ENCODE data around the gene ANKS1B.

The ANKS1B gene

DNA sequence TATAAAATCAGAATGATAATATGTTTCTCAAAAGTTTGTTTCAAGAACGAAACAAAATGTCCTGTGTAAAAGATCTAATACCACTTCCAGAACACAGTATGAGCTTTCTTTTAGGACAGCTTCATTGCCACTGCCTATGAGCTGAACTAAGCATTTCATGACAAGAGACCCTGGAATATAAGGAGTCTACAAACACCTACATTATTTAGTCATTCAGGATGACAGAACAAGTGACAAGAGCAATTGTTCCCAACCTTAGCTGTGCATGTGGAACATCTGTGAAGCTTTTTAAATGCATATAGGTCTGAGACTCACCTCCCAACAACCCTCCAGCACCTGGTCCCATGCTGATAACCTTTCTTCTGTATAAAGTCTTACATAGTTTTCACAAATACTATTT lies 440.3 kb downstream of the ANKS1B start:
- Histone ChIP-seq H3K4me3 (ENCODE audit: low read depth, low read length, poor library complexity, severe bottlenecking) (no peak overlapping the region), H3K79me2 (ENCODE audit: insufficient read depth, low read length) (no peaks in the 10 kb centered on the region), H3K36me3 (ENCODE audit: insufficient read depth, low read length) (no peaks in the 10 kb centered on the region), H3K27me3 (ENCODE audit: insufficient read depth, low read length) (no peaks in the 10 kb centered on the region), H3F3A (ENCODE audit: insufficient read depth, low read length) (no peaks in the 10 kb centered on the region), H4K20me1 (ENCODE audit: insufficient read depth, low read length) (no peaks in the 10 kb centered on the region), H3K9me3 (ENCODE audit: low read length) (no peaks in the 10 kb centered on the region), H3K9me2 (ENCODE audit: low read depth, low read length) (no peaks in the 10 kb centered on the region), H2AFZ (ENCODE audit: low read length) (no peak overlapping the region), H3K9ac (ENCODE audit: low read length) (no peak overlapping the region), H3K27ac (ENCODE audit: low read depth, low read length, poor library complexity, severe bottlenecking) (no peak overlapping the region), H3K4me1 (ENCODE audit: insufficient read depth, low read length, severe bottlenecking) (no peaks in the 10 kb centered on the region), H3K4me2 (ENCODE audit: low read length) (no peak overlapping the region)
- TF ChIP-seq, protein P1, sequence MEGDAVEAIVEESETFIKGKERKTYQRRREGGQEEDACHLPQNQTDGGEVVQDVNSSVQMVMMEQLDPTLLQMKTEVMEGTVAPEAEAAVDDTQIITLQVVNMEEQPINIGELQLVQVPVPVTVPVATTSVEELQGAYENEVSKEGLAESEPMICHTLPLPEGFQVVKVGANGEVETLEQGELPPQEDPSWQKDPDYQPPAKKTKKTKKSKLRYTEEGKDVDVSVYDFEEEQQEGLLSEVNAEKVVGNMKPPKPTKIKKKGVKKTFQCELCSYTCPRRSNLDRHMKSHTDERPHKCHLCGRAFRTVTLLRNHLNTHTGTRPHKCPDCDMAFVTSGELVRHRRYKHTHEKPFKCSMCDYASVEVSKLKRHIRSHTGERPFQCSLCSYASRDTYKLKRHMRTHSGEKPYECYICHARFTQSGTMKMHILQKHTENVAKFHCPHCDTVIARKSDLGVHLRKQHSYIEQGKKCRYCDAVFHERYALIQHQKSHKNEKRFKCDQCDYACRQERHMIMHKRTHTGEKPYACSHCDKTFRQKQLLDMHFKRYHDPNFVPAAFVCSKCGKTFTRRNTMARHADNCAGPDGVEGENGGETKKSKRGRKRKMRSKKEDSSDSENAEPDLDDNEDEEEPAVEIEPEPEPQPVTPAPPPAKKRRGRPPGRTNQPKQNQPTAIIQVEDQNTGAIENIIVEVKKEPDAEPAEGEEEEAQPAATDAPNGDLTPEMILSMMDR (IDR thresholded peaks at IDR 0.05; ENCODE audit: low read length), result no peak
- no peak for TF ChIP-seq EZH2 (IDR thresholded peaks at IDR 0.05; ENCODE audit: borderline replicate concordance, low read length)

- no peaks in the 10 kb centered on the region for H4K20me1 ChIP-seq (ENCODE audit: insufficient read depth, low read length)
- H3K9ac ChIP-seq (ENCODE audit: low read length), result no peak overlapping the region
- no peaks in the 10 kb centered on the region for H3F3A ChIP-seq (ENCODE audit: insufficient read depth, low read length)
- no peaks in the 10 kb centered on the region for H3K9me2 ChIP-seq (ENCODE audit: low read depth, low read length)
- TF ChIP-seq EZH2 (IDR thresholded peaks at IDR 0.05; ENCODE audit: borderline replicate concordance, low read length), result no peak
- TF ChIP-seq, protein P1 (IDR thresholded peaks at IDR 0.05; ENCODE audit: low read length), result no peak
- no peaks in the 10 kb centered on the region for H3K79me2 ChIP-seq (ENCODE audit: insufficient read depth, low read length)
- H3K27ac ChIP-seq (ENCODE audit: low read depth, low read length, poor library complexity, severe bottlenecking), result no peak overlapping the region
- H3K4me3 ChIP-seq (ENCODE audit: low read depth, low read length, poor library complexity, severe bottlenecking), result no peak overlapping the region
- no peaks in the 10 kb centered on the region for H3K4me1 ChIP-seq (ENCODE audit: insufficient read depth, low read length, severe bottlenecking)
- H3K36me3 ChIP-seq (ENCODE audit: insufficient read depth, low read length), result no peaks in the 10 kb centered on the region
- H3K9me3 ChIP-seq (ENCODE audit: low read length), result no peaks in the 10 kb centered on the region
- no peak overlapping the region for H3K4me2 ChIP-seq (ENCODE audit: low read length)
- no peaks in the 10 kb centered on the region for H3K27me3 ChIP-seq (ENCODE audit: insufficient read depth, low read length)
- H2AFZ ChIP-seq (ENCODE audit: low read length), result no peak overlapping the region
These were observed 454.8 kb downstream of the ANKS1B start for GRCh38 chr12:99529966-99530365.

- no peaks in the 10 kb centered on the region for H3K9me3 ChIP-seq (ENCODE audit: low read length)
- no peak overlapping the region for H3K9ac ChIP-seq (ENCODE audit: low read length)
- TF ChIP-seq, protein P1 (IDR thresholded peaks at IDR 0.05; ENCODE audit: low read length), result no peak
- TF ChIP-seq EZH2 (IDR thresholded peaks at IDR 0.05; ENCODE audit: borderline replicate concordance, low read length), result no peak
- H3K36me3 ChIP-seq (ENCODE audit: insufficient read depth, low read length), result no peaks in the 10 kb centered on the region
- no peak overlapping the region for H3K27ac ChIP-seq (ENCODE audit: low read depth, low read length, poor library complexity, severe bottlenecking)
- no peaks in the 10 kb centered on the region for H3F3A ChIP-seq (ENCODE audit: insufficient read depth, low read length)
- H3K4me2 ChIP-seq (ENCODE audit: low read length), result no peak overlapping the region
- no peaks in the 10 kb centered on the region for H3K27me3 ChIP-seq (ENCODE audit: insufficient read depth, low read length)
- no peak overlapping the region for H2AFZ ChIP-seq (ENCODE audit: low read length)
- no peaks in the 10 kb centered on the region for H3K4me1 ChIP-seq (ENCODE audit: insufficient read depth, low read length, severe bottlenecking)
- no peaks in the 10 kb centered on the region for H3K79me2 ChIP-seq (ENCODE audit: insufficient read depth, low read length)
- H3K4me3 ChIP-seq (ENCODE audit: low read depth, low read length, poor library complexity, severe bottlenecking), result no peak overlapping the region
- no peaks in the 10 kb centered on the region for H4K20me1 ChIP-seq (ENCODE audit: insufficient read depth, low read length)
- H3K9me2 ChIP-seq (ENCODE audit: low read depth, low read length), result no peaks in the 10 kb centered on the region
These were observed 456.3 kb downstream of the ANKS1B start for GRCh38 chr12:99528478-99528877.

Measured in OCI-LY1 (cell line).